ENCODE measurements around the gene SLC9A8.

SLC9A8 gene

GRCh38 chr20:49890471-49891361, 78.1 kb downstream of the SLC9A8 start:
- no peaks in the 10 kb centered on the region for H3K9me3 ChIP-seq (ENCODE audit: control insufficient read depth, insufficient read depth, low read depth, low read length)
- no peaks in the 10 kb centered on the region for H3K4me1 ChIP-seq (ENCODE audit: control insufficient read depth, insufficient read depth, low read length)
- POLR2A ChIA-PET = no interaction called here
- CTCF ChIA-PET = interaction anchor here (0.9 to 4.6 kb wide), 8 partner anchors 10 to 349 kb away, joined by 3 to 56 read pairs (median 8); no protein-coding TSS in a partner anchor
- no peak overlapping the region for H3K27ac ChIP-seq (ENCODE audit: extremely low read depth, low read depth, low read length)
- H3K36me3 ChIP-seq (ENCODE audit: control insufficient read depth in 2 of 2, insufficient read depth in 1 of 2, low read length in 2 of 2) = peaks cover 0 to 26% of the 10 kb centered on the region in 2 experiments; a peak in 1 of 3 replicates
- H3K4me3 ChIP-seq (ENCODE audit: low read depth, low read length) = no peak overlapping the region
- TF ChIP-seq ZXDB (tag by site-specific recombination; IDR thresholded peaks at IDR 0.05) (0 out of 2 replicates have a peak, but pooled peaks have one; percentile 27), ZNF521 (tag by site-specific recombination; IDR thresholded peaks at IDR 0.05) (no peak), ZNF548 (tag by site-specific recombination; IDR thresholded peaks at IDR 0.05) (peak; percentile 54; the same call in 1 of the 2 replicates), PRDM10 (tag by site-specific recombination; IDR thresholded peaks at IDR 0.05) (peak; percentile 99), ZNF121 (tag by site-specific recombination; IDR thresholded peaks at IDR 0.05) (no peak), GLIS1 (tag by site-specific recombination; IDR thresholded peaks at IDR 0.05) (0 out of 2 replicates have a peak, but pooled peaks have one; percentile 6), ZIC2 (tag by site-specific recombination; IDR thresholded peaks at IDR 0.05) (peak; percentile 49)

- Histone ChIP-seq H3K4me3 (ENCODE audit: low read depth, low read length) (no peak overlapping the region), H3K27ac (ENCODE audit: extremely low read depth, low read depth, low read length) (no peak overlapping the region), H3K36me3 (ENCODE audit: control insufficient read depth in 2 of 2, insufficient read depth in 1 of 2, low read length in 2 of 2) (peaks cover 0 to 19% of the 10 kb centered on the region in 2 experiments; a peak in 1 of 3 replicates), H3K9me3 (ENCODE audit: control insufficient read depth, insufficient read depth, low read depth, low read length) (no peaks in the 10 kb centered on the region), H3K4me1 (ENCODE audit: control insufficient read depth, insufficient read depth, low read length) (no peaks in the 10 kb centered on the region)
- TF ChIP-seq ZNF174 (tag by site-specific recombination; IDR thresholded peaks at IDR 0.05) (no peak), ZNF426 (tag by site-specific recombination; IDR thresholded peaks at IDR 0.05) (no peak), PRDM1 (tag by site-specific recombination; IDR thresholded peaks at IDR 0.05) (no peak)
- ChIA-PET POLR2A (no interaction called here), CTCF (interaction anchor here (0.7 to 0.8 kb wide), 2 partner anchors 9 to 387 kb away, joined by 5 read pairs; no protein-coding TSS in a partner anchor)
Observed at GRCh38 chr20:49891476-49892110, 79.0 kb downstream of the SLC9A8 start.

GRCh38 chr20:49892260-49892659, 79.6 kb downstream of the SLC9A8 start:
- H3K4me1 ChIP-seq (ENCODE audit: control insufficient read depth, insufficient read depth, low read length) = no peaks in the 10 kb centered on the region
- CTCF ChIA-PET = interaction anchor here (0.7 to 1.8 kb wide), 4 partner anchors 9 to 388 kb away, joined by 4 to 6 read pairs (median 5); no protein-coding TSS in a partner anchor
- no peak overlapping the region for H3K4me3 ChIP-seq (ENCODE audit: low read depth, low read length)
- no peaks in the 10 kb centered on the region for H3K9me3 ChIP-seq (ENCODE audit: control insufficient read depth, insufficient read depth, low read depth, low read length)
- no peak overlapping the region for H3K27ac ChIP-seq (ENCODE audit: extremely low read depth, low read depth, low read length)
- H3K36me3 ChIP-seq (ENCODE audit: control insufficient read depth in 2 of 2, insufficient read depth in 1 of 2, low read length in 2 of 2) = peaks cover 0 to 15% of the 10 kb centered on the region in 2 experiments; a peak in 1 of 3 replicates
- TF ChIP-seq ZNF426 (tag by site-specific recombination; IDR thresholded peaks at IDR 0.05) (no peak), ZNF211 (tag by site-specific recombination; IDR thresholded peaks at IDR 0.05; ENCODE audit: low read depth) (no peak), ZNF449 (tag by site-specific recombination; IDR thresholded peaks at IDR 0.05) (no peak), KLF7 (tag by site-specific recombination; IDR thresholded peaks at IDR 0.05; ENCODE audit: borderline replicate concordance) (no peak), ZNF350 (tag by site-specific recombination; IDR thresholded peaks at IDR 0.05) (no peak), HOXA7 (CRISPR knock-in tag; IDR thresholded peaks at IDR 0.05; ENCODE audit: borderline replicate concordance) (no peak), ZBTB1 (tag by site-specific recombination; IDR thresholded peaks at IDR 0.05) (no peak), ZNF518A (tag by site-specific recombination; conservative IDR thresholded peaks at IDR 0.05; ENCODE audit: low read depth) (no peak), ZNF37A (tag by site-specific recombination; IDR thresholded peaks at IDR 0.05) (no peak), ZNF404 (tag by site-specific recombination; IDR thresholded peaks at IDR 0.05) (no peak)
- POLR2A ChIA-PET = no interaction called here

Data from HEK293 (cell line).